GM12892 (cell line): ENCODE measurements around the gene TBC1D14.
A peak's percentile ranks its signal among the peaks of the same experiment; 100 is the strongest.

ENCODE experiments used
- POLR2A ChIP-seq: IDR thresholded peaks from 2 replicates; pipeline ENCODE4 v1.6.1; 2011; ENCODE audit warnings: low read depth, low read length, control low read depth
- POLR2AphosphoS5 ChIP-seq: IDR thresholded peaks from 2 replicates; pipeline ENCODE4 v1.6.1; 2011; ENCODE audit warnings: low read depth, low read length, control low read depth
- TAF1 ChIP-seq: IDR thresholded peaks from 2 replicates; pipeline ENCODE4 v1.6.1; 2011; ENCODE audit warnings: low read depth, mild to moderate bottlenecking, control low read depth, low read length, borderline replicate concordance

DNA sequence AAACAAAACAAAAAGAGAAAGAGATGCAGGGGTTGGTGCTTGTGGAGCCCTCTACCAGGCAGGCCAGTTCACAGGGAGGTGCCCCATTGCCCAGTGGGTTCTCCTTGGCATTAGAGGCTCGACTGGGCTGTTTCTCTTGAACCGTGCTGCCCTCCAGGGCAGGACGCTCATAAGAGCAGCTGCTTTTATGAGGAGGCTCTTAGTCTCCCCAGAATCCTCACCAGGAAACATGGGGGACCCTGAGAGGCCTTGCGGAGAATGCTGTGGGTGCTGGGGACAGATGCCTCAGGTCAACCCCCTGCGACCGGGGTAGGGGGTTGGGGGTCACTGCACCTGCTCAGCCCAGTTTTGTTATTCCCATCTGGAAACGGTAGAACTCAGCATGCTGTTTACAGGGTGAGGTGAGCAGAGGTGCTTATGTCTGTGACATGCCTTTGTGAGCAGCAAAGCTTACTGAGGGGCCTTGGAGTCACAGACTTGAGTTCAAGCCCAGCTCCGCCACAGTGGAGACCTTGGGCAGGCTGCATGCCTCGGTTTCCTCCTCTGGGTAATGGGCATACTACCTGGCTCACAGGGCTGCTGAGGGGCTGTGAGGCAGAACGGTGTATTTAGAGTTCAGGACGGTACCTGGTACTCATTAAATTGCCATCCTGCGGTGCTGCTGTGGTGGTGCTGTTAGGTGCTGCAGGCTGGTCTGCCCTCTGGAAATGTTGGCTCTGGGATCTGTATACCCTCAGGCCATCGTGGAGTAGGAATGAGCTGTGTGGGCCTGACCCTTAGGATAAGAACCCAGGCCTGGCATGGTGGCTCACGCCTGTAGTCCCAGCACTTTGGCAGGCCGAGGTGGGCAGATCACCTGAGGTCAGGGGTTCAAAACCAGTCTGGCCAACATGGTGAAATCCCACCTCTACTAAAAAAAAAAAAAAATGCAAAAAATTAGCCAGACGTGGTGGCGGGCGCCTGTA lies 5.7 kb downstream of the TBC1D14 start:
- no peak for TF ChIP-seq POLR2A
- TF ChIP-seq POLR2AphosphoS5 = 0 out of 2 replicates have a peak, but pooled peaks have one; percentile 29
- no peak for TF ChIP-seq TAF1
